MM.1S (cell line): ENCODE results near the gene SLC27A4.

ENCODE experiments used
- DNase-seq: peaks from one replicate; pipeline ENCODE4 v3.0.0-alpha.2; 2015
- H2AFZ ChIP-seq: fragments of 300-600 bp; sonication (generic); 2 replicates; pipeline ENCODE4 v1.6.0; 2016; ENCODE audit warnings: antibody characterized with exemption, low read length
- H3F3A ChIP-seq: fragments of 300-600 bp; sonication (generic); 2 replicates; pipeline ENCODE4 v1.6.1; 2016; ENCODE audit warnings: mild to moderate bottlenecking, antibody characterized with exemption, low read length, moderate library complexity, mixed read lengths; ENCODE audit not compliant: insufficient read depth
- H3K27ac ChIP-seq: fragments of 300-600 bp; sonication (generic); 2 replicates; pipeline ENCODE4 v1.5.1; 2016; ENCODE audit warnings: mild to moderate bottlenecking, low read length
- H3K27me3 ChIP-seq: fragments of 300-600 bp; sonication (generic); replicated peaks from 2 replicates; pipeline ENCODE4 v1.6.0; 2016; ENCODE audit warnings: low read length; ENCODE audit not compliant: insufficient read depth
- H3K36me3 ChIP-seq: fragments of 300-600 bp; sonication (generic); replicated peaks from 2 replicates; pipeline ENCODE4 v1.6.1; 2016; ENCODE audit warnings: mild to moderate bottlenecking, low read length, mixed read lengths; ENCODE audit not compliant: insufficient read depth
- H3K4me1 ChIP-seq: fragments of 300-600 bp; sonication (generic); 2 replicates; pipeline ENCODE4 v1.6.1; 2016; ENCODE audit warnings: low read length, mixed read lengths
- H3K4me2 ChIP-seq: fragments of 300-600 bp; sonication (generic); 2 replicates; pipeline ENCODE4 v1.6.0; 2016; ENCODE audit warnings: low read depth, low read length
- H3K4me3 ChIP-seq: fragments of 300-600 bp; sonication (generic); 2 replicates; pipeline ENCODE4 v1.5.1; 2016; ENCODE audit warnings: low read length, mixed read lengths
- H3K79me2 ChIP-seq: fragments of 300-600 bp; sonication (generic); 2 replicates; pipeline ENCODE4 v1.6.1; 2016; ENCODE audit warnings: mixed run types, low read length, mixed read lengths
- H3K9ac ChIP-seq: fragments of 300-600 bp; sonication (generic); 2 replicates; pipeline ENCODE4 v1.6.1; 2016; ENCODE audit warnings: low read length, mixed read lengths
- H3K9me2 ChIP-seq: fragments of 300-600 bp; sonication (generic); replicated peaks from 2 replicates; pipeline ENCODE4 v1.6.1; 2016; ENCODE audit warnings: mild to moderate bottlenecking, low read length, mixed read lengths; ENCODE audit not compliant: insufficient read depth
- H3K9me3 ChIP-seq: fragments of 300-600 bp; sonication (generic); replicated peaks from 2 replicates; pipeline ENCODE4 v1.6.1; 2016; ENCODE audit warnings: mild to moderate bottlenecking, low read length, mixed read lengths; ENCODE audit not compliant: insufficient read depth
- H4K20me1 ChIP-seq: fragments of 300-600 bp; sonication (generic); 2 replicates; pipeline ENCODE4 v1.6.1; 2016; ENCODE audit warnings: mild to moderate bottlenecking, low read length, moderate library complexity, mixed read lengths; ENCODE audit not compliant: insufficient read depth
- CTCF ChIP-seq: fragments of 300-600 bp; sonication (generic); IDR thresholded peaks from 2 replicates; pipeline ENCODE4 v1.5.1; 2016; ENCODE audit warnings: antibody characterized with exemption, low read length, mixed read lengths
- EZH2 ChIP-seq: fragments of 300-600 bp; sonication (generic); optimal IDR thresholded peaks from 2 replicates; pipeline ENCODE3; 2017; ENCODE audit warnings: low read depth, mild to moderate bottlenecking, antibody characterized with exemption, low read length, mixed read lengths
- EZH2phosphoT487 ChIP-seq: fragments of 300-600 bp; sonication (generic); IDR thresholded peaks from 2 replicates; pipeline ENCODE4 v1.6.1; 2018; ENCODE audit warnings: antibody characterized with exemption, low read length

SLC27A4 gene

GRCh38 chr9:128393145-128393775, 52.9 kb downstream of the SLC27A4 start:
- Histone ChIP-seq H3K27me3 (0 out of 2 replicates have a peak, but pooled peaks cover 7% of the 10 kb centered on the region), H3K9ac (no peak overlapping the region)

GRCh38 chr9:128393970-128394369, 53.6 kb downstream of the SLC27A4 start:
- Histone ChIP-seq H3K4me3 (no peak overlapping the region), H3F3A (no peaks in the 10 kb centered on the region), H3K79me2 (no peaks in the 10 kb centered on the region), H3K27ac (no peak overlapping the region), H2AFZ (no peak overlapping the region), H3K27me3 (0 out of 2 replicates have a peak, but pooled peaks cover 7% of the 10 kb centered on the region), H3K4me1 (no peaks in the 10 kb centered on the region), H3K9me3 (no peaks in the 10 kb centered on the region), H3K9ac (no peak overlapping the region), H3K4me2 (no peak overlapping the region), H4K20me1 (no peaks in the 10 kb centered on the region), H3K9me2 (no peaks in the 10 kb centered on the region), H3K36me3 (no peaks in the 10 kb centered on the region)
- TF ChIP-seq EZH2phosphoT487 (no peak), CTCF (no peak), EZH2 (no peak)
- DNase-seq = no peak

More at GRCh38 chr9:128393145-128393775, 52.9 kb downstream of the SLC27A4 start:
- H3K27ac ChIP-seq = no peak overlapping the region
- no peaks in the 10 kb centered on the region for H3K9me2 ChIP-seq
- no peak overlapping the region for H3K4me2 ChIP-seq
- H3K4me3 ChIP-seq = no peak overlapping the region
- H4K20me1 ChIP-seq = no peaks in the 10 kb centered on the region
- H3K9me3 ChIP-seq = no peaks in the 10 kb centered on the region
- no peaks in the 10 kb centered on the region for H3K79me2 ChIP-seq
- no peaks in the 10 kb centered on the region for H3K36me3 ChIP-seq
- H3K4me1 ChIP-seq = no peaks in the 10 kb centered on the region
- TF ChIP-seq EZH2 = no peak
- no peak for TF ChIP-seq CTCF
- no peak for TF ChIP-seq EZH2phosphoT487
- H3F3A ChIP-seq = no peaks in the 10 kb centered on the region
- DNase-seq = no peak
- no peak overlapping the region for H2AFZ ChIP-seq

GRCh38 chr9:128394379-128395168, 54.2 kb downstream of the SLC27A4 start:
- no peak overlapping the region for H3K27ac ChIP-seq

More at GRCh38 chr9:128394379-128395168, 54.2 kb downstream of the SLC27A4 start:
- Histone ChIP-seq H3K79me2 (no peaks in the 10 kb centered on the region), H3K4me3 (no peak overlapping the region), H3K4me2 (no peak overlapping the region), H2AFZ (no peak overlapping the region), H3F3A (no peaks in the 10 kb centered on the region), H3K9me3 (no peaks in the 10 kb centered on the region), H3K36me3 (no peaks in the 10 kb centered on the region), H3K9me2 (no peaks in the 10 kb centered on the region), H3K9ac (no peak overlapping the region), H4K20me1 (no peaks in the 10 kb centered on the region), H3K27me3 (0 out of 2 replicates have a peak, but pooled peaks cover 7% of the 10 kb centered on the region), H3K4me1 (no peaks in the 10 kb centered on the region)
- TF ChIP-seq CTCF = no peak
- no peak for TF ChIP-seq EZH2
- no peak for TF ChIP-seq EZH2phosphoT487
- no peak for DNase-seq
